GM18505 (cell line): ENCODE results near the gene AFMID.

ENCODE experiments used
- ATAC-seq: cut with Tn5 transposase; IDR thresholded peaks from one replicate; pipeline ENCODE4 v1.9.1; 2021; ENCODE audit not compliant: unreplicated experiment
- POLR2A ChIP-seq: IDR thresholded peaks from 4 replicates; pipeline ENCODE4 v1.6.1; 2011; ENCODE audit warnings: borderline replicate concordance; ENCODE audit not compliant: insufficient read depth, insufficient read length; ENCODE audit errors: extremely low read depth

The AFMID gene

DNA sequence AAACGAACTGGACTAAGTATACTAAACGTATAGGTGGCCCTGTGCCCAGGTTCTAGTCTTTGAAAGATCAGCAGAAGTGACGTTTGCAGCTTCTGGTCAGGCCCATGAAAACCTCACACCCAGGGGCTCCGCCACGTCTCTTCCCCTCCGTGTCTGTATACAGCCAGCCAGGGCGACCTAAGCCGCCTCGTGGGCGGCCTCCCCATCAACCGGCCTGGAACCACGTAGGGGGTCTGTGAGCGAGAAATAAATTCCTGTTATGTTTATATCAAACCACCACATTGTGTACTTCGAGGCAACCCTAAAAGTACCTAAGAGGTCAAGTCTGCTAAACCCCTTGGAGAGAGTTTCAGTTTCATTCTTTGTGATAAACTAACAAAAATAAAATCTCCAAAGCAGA, 7.1 kb upstream of the AFMID start:
- no peak for ATAC-seq
- no peak for TF ChIP-seq POLR2A

DNA sequence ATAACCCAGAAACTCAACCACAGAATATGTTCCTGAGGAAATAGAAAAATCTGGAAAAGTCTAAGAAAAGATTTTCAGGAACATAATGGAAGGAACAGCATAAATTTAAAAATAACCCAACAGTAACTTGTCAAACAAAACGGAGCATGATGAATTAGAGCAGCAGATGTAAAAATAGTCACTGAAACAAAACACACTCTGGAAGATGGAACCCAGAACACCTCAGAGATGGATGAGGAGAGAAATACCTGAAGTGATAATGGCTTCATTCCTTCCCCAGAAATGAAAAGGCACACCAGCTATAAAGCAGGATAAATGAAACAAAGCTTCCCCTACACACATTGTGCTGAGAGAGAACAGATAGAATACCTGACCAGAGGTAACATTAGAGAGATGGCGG, 6.7 kb upstream of the AFMID start:
- no peak for ATAC-seq
- no peak for TF ChIP-seq POLR2A

DNA sequence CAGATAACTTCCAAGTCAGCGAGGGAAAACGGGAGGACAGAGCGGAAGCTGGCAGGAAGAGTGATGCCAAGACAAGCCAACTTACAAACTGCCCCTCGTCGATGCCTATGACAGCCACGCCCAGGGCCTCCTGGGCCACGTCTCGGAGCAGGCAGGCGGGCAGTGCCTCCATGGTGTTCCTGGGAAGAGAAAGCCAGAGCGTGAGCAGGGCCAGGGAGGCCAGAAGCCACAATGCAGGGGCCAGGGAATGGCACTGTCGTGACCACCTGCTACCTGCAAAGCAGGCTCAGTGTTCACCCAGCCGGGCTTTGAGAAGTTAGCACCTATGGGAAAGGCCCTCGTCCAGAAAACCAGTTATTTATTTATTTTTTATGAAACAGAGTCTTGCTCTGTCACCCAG, 4.7 kb upstream of the AFMID start:
- no peak for TF ChIP-seq POLR2A
- ATAC-seq, result no peak

DNA sequence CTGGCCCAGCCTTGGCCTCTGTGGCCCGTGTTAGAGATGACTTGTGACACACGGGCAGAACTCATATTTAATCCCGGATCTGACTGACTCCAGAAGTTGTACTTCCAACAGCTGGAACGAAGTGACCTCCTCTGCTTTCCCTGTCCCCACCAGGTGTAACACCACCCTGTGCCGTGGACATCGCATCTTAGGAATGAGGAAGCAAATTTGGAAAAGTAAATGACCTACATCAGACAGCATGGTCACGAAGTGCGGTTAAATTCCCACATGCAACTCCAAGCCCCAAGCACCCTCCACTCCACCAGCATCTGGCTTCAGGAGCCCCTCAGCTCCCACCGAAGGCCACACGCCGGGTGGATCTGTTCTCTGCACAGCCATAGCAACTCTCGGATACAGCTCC, 3.2 kb upstream of the AFMID start:
- TF ChIP-seq POLR2A, result no peak
- no peak for ATAC-seq

DNA sequence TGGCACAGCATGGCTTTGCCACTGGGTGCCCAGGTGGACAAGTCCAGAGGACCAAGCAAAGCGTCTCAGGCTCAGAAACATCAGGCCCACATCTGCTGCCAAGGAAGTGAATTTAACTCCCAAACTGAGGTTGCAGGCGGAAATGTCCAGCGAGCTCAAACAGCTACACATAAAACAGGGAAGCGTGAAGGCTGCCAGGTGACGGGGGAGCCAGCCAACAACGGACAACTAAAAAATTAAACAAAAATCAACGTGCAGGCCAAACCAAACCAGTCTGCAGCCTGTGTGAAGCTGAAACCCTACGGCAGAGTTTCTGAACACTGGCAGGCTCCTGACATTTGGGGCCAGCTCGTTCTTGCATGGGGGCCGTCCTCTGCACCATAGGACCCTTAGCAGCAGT, 2.8 kb upstream of the AFMID start:
- ATAC-seq, result no peak

DNA sequence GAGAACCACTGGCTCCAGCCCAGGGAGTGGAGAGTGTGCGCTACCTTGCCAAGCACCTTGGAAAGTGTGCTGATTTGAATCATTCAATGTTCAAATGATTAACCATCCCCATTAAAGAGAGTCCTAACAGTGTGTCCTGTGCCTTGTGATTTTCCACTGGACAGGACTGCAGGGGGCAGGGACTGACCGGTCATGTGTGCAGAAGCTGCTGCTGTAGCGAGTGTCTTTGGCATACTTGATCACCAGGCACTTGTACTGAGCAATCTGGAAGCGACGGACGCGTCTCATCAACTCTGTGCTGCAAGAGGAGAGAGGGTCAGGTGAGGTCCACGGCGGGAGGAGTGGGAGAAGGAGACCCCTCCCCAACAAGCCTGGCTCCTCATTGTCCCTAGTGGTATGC, 2.3 kb upstream of the AFMID start:
- TF ChIP-seq POLR2A, result no peak
- ATAC-seq, result no peak

More for the DNA sequence above, 2.8 kb upstream of the AFMID start:
- no peak for TF ChIP-seq POLR2A

DNA sequence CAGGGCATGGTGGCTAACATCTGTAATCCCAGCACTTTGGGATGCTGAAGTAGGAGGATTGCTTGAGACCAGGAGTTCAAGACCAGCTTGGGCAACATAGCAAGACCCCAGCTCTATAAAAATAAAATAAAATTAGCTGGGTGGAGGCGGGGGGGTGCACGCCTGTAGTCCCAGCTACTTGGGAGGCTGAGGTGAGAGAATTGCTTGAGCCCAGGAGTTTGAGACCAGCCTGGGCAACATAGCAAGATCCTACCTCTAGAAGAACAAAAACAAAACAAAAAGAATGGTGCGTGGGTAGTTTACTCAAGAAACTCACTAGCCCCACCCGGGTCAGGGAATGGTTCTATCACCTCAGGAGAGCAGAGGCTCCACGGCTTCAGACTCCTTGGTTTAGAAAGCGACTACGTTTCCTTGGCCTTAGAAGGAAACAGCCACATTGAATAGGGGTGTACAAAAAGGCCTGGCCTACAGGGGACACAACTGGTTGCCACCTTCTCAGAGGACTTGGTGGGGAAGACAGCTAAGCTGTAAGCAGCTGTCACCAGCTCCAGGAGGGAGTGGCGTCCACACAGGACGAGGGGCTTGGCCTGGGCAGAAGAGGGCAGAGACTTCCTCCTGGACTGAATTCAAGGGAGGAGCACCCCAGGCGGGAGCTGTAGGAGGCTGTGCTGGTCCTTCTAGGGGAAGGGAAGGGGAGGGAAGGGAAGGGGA, 1.0 kb upstream of the AFMID start:
- ATAC-seq, result no peak
- no peak for TF ChIP-seq POLR2A

DNA sequence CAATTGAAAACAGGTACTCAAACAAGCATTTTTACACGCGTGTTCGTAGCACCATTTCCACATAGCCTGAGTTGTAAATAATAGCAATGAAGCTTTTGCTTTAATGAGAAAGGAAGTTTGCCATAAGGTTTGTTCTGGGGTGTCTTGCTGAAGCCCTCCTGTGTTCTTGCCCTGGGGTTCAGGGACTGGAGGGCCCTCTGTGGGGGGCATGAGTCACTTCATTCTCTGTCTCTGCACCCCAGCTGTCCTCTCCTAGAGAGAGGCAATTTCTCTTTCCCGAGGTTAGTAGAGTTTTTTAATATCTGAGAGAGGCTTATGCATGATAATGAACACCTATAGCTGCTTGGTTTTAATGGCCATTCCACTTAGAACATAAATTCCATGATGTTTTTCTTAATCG, 9.6 kb downstream of the AFMID start:
- no peak for ATAC-seq
- no peak for TF ChIP-seq POLR2A

DNA sequence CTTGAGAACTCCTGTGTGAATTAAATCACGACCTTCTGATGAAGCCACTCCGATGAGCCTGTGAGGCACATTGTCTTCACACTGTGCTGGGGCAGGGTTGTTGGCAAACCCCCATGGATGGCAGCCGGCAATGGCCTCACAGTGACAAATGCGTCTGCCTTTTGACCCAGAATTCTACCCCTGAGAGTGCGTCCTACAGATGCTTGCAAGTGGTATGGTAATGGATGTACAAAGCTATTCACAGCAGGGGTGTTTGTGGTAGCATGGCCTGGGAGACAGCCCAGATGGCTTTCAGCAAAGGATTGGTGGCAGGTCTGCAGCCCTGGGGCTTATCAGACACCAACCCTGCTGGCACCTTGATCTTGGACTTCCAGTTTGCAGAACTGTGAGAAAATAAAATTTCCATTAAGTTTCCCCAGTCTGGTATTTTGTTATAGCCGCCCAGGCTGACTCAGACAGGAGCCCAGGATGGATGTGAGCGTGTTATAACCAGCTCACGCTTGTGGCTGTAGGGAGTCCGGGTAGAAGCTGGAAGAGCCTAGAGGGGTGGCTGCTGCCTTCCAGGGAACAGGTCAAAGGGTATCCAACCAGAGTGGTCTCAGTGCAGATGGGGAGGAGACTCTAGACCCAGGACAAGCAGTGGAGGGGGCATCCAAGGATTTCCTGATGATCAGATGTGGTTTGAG, 10.1 kb downstream of the AFMID start:
- no peak for ATAC-seq
- no peak for TF ChIP-seq POLR2A

DNA sequence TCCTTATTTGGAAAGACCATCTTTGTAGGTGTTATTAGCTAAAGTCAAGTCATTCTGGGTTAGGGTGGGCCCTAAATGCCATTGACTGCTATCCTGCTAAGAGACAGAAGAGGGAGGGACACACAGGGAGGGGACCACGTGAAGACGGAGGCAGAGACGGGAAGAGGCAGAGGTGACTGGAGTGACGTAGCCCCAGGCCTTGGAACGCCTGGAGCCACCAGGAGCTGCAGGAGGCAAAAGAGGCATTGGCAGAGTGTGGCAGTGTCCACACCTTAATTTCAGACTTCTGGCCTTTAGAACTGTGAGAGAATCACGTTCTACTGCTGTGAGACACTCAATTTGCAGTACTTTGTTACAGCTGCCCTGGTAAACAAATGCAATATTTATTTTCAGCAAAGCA, 13.3 kb downstream of the AFMID start:
- ATAC-seq, result no peak
- TF ChIP-seq POLR2A, result no peak

DNA sequence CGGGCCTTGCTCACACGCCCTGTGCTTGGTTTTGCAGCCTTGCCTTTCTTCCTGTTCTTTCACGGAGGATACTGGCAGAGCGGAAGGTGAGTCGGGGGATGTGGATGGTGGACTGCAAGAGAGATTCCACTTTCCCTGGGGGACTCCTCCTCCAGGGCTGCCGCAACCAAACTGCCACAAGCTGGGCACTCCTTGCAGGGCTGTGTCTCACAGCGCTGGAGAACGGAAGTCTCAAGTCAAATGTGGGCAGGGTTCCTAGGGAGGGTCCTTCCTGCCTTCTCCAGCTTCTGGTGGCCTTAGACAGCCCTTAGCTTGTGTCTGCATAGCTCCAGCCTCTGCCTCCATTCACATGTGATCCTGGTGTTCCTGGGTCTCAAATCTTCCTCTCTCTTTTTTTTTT, 15.5 kb downstream of the AFMID start:
- ATAC-seq, result no peak
- no peak for TF ChIP-seq POLR2A

DNA sequence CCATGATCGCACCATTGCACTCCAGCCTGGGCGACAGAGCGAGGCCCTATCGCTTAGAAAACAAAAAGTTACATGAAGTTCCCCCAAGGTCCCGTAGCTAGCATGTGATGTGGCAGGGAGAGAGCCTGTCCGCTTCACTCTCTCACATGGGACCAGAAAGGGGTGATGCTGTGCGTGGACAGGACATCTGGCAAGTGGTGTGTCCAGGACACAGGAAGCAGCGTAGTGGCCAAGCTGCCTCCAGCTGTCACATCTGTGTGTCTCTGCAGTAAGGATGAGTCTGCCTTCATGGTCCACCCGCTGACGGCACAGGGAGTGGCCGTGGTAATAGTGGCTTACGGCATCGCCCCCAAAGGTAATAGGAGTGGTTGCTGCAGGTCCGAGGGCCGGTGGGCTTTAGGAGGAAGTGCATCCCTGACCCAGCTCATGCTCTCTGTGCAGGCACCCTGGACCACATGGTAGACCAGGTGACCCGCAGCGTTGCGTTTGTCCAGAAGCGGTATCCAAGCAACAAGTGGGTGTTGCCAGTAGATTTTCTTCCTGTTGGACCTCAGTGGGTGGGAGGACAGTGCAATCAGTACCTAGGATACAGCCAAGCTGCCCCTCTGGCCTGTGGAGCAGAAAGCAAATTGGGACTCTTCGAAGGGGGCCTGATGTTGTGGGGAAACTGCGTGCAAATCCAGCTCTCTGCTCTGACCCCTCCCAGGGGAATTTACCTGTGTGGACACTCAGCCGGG, 17.4 kb downstream of the AFMID start:
- TF ChIP-seq POLR2A, result no peak
- ATAC-seq, result no peak

DNA sequence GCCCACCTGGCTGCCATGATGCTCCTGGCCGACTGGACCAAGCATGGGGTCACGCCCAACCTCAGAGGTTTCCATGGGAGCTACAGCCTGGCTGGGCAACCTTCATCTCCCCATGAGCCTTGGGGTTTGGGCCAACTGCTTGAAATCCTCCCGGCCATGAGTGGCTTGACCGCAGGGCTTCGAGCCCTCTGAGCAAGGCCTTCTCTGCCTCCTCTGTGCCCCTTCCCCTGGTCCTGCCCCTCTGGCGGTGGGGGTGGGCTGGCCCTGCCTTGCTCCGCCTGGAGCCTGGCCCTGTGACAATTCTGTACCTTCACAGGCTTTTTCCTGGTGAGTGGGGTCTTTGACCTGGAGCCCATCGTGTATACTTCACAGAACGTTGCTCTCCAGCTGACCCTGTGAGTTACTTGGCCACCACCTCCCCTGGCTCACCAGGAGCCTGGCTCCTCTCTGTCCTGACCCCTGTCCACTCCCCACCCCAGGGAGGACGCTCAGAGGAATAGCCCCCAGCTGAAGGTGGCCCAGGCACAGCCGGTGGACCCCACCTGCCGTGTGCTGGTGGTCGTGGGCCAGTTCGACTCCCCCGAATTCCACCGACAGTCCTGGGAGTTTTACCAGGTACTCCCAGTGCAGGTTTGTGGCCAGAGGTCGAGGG, 18.1 kb downstream of the AFMID start:
- no peak for ATAC-seq
- no peak for TF ChIP-seq POLR2A

DNA sequence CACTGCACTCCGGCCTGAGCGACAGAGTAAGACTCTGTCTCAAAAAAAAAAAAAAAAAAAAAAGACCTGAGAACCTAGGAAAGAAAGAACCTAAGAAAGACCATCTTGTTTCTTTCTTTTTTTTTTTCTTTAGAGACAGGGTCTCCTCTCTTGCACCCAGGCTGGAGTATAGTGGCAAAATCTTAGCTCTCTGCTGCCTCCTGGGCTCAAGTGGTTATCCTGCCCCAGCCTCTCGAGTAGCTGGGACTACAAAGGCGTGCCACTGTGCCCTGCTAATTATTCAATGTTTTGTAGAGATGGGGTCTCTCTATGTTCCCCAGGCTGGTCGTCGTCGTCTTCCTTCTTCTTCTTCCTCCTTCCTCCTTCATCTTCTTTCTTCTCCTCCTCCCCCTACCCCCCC, 19.1 kb downstream of the AFMID start:
- no peak for ATAC-seq
- TF ChIP-seq POLR2A, result no peak

DNA sequence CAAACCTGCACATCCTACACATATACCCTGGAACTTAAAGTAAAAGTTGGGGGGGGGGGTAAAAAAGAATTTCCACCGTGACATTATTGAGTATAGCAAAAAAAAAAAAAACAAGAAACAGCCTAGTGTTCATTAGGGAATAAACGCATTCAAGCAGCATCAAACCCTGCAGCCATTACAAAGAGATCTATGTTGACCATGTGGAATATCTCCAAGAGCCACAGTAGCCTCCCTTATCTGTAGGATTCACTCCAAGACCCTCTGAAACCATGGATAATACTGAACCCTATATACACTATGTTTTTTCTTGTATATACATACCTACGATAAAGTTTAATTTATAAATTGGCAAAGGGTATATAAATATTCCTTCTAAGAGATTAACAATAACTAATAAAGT, 21.3 kb downstream of the AFMID start:
- no peak for TF ChIP-seq POLR2A
- no peak for ATAC-seq
